GM12865 (cell line): ENCODE results near the gene SPATA13.

Experiments used
- DNase-seq: peaks from one replicate; pipeline ENCODE4 v3.0.0; 2010; ENCODE audit warnings: low read depth
- H3K4me3 ChIP-seq: 2 replicates; pipeline ENCODE4 v1.5.1; 2011; ENCODE audit warnings: mild to moderate bottlenecking, low read depth, low read length, control low read depth
- CTCF ChIP-seq: IDR thresholded peaks from 2 replicates; pipeline ENCODE4 v1.5.1; 2011; ENCODE audit warnings: low read length, control low read depth, low read depth, inconsistent platforms; ENCODE audit not compliant: insufficient read depth; ENCODE audit errors: missing control alignments

SPATA13 gene

DNA sequence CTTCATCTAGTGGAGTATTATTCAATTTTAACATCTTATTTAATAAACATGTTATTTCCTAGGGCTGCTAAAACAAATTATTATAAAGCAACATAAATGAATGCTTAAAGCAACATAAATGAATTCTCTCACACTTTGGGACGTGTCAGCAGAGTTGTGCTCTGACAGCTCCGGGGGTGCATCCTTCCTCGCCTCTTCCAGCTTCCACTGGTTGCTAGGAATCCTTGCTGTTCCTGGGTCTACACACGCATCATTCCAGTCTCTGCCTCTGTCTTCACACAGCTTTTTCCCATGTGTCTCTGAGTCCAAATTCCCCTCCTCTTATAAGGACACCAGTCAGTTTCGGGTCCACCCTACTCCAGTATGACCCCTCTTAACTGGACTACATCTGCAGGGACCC, 21.6 kb upstream of the SPATA13 start:
- no peak for DNase-seq
- H3K4me3 ChIP-seq = no peak overlapping the region
- TF ChIP-seq CTCF = no peak

GRCh38 chr13:24141333-24141910, 19.1 kb upstream of the SPATA13 start:
- no peak overlapping the region for H3K4me3 ChIP-seq
- no peak for DNase-seq
- no peak for TF ChIP-seq CTCF

DNA sequence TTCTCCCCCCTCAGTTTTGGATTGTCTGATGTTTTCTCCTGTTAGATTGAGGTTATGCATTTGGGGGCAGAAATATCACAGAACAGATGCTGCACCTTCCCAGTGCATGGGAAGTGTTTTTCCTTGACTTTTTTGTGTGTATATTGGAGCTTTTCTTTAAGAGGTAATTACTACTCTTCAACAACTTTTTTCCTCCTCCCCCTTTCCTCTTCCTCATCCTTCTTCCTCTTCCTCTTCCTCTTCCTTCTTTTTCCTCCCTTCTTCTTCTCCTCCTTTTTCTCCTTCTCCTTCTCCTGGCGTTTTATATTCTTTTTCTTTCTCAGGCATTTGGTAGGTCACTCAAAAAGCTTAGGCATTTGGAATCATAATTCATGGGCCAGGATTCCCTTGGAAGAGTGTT, 18.1 kb upstream of the SPATA13 start:
- H3K4me3 ChIP-seq = no peak overlapping the region
- TF ChIP-seq CTCF = no peak
- no peak for DNase-seq

DNA sequence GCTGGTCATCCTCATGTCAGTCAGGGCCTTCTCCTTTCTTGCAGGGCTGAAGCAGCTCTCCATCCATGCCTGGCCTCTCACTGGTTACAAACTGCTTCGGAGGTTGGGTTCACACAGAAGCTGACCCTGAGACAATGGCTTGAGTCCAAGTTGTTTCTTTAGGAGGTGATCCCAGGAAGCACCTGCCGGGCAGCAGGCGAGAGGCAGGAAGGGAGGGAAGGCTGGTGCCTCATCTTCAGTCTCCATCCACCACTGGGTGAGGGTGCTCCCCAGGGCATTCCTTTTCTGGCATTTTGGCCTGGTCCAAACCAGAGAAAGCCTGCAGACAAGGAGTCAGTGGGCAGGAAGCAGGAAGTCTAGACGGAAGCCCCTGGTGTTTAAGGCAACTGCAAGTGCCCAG, 17.6 kb upstream of the SPATA13 start:
- no peak for TF ChIP-seq CTCF

DNA sequence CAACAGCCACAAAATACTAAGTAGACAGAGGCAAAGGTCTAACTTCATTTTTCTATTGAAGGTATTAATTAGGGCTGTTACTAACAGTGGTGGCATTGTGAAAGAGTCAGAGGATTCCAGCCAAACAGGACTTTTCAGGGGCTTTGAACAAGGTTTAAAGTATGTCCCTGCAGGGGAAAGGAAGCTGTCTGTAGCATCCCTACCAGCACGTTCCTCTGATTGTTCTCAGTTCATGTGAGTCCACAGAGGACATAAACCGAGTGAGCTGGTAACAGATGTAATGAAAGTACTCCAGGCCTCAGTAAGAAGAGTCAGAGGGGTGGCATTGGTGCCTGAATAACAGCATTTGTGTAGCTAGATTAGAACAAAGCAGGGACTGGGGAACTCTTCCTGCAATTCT, 15.3 kb upstream of the SPATA13 start:
- TF ChIP-seq CTCF = no peak
- no peak for DNase-seq
- no peak overlapping the region for H3K4me3 ChIP-seq

More for the DNA sequence above, 17.6 kb upstream of the SPATA13 start:
- no peak overlapping the region for H3K4me3 ChIP-seq
- no peak for DNase-seq

- H3K4me3 ChIP-seq = no peak overlapping the region
- no peak for TF ChIP-seq CTCF
- no peak for DNase-seq
These were observed 14.8 kb upstream of the SPATA13 start for GRCh38 chr13:24145674-24146073.

- no peak overlapping the region for H3K4me3 ChIP-seq
- TF ChIP-seq CTCF = no peak
These were observed 13.5 kb upstream of the SPATA13 start for GRCh38 chr13:24146961-24147569.

More at GRCh38 chr13:24146961-24147569, 13.5 kb upstream of the SPATA13 start:
- DNase-seq = no peak
